ENCODE measurements around the gene GIN1. TPM values are rescaled to one million over a fixed set of nuclear protein-coding genes. Genes with fewer than 3 reads are reported as not detected.

Gene GIN1
- polyA plus RNA-seq, 1 donor from 2014 or later = 17.5 TPM

DNA sequence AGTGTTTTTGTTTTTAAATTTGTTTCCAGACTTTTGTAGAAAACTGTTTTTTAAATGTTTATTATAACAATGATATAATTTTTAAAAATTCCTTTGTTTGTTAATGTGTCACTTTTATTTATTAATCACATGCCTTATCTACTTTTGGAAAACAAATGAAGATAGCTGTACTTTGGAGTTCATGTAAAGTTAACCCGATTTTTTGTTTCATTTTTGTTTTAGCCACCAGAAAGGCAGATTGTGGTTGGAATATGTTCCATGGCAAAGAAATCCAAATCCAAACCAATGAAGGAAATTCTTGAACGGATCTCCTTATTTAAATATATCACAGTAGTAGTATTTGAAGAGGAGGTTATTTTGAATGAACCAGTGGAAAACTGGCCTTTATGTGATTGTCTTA is 13.3 kb upstream of the GIN1 start:
- Histone ChIP-seq H3K9me3 (ENCODE audit: low read length) (no peaks in the 10 kb centered on the region), H3K4me2 (ENCODE audit: low read length) (no peak overlapping the region), H3K4me3 (ENCODE audit: low read length) (no peak overlapping the region), H3K9me2 (ENCODE audit: insufficient read depth, low read length) (no peaks in the 10 kb centered on the region), H2AFZ (ENCODE audit: low read depth, low read length) (no peak overlapping the region), H3K79me2 (replicated peaks; ENCODE audit: insufficient read depth, low read length) (peaks cover 8% of the 10 kb centered on the region), H3F3A (ENCODE audit: insufficient read depth, low read length, poor library complexity, severe bottlenecking) (no peaks in the 10 kb centered on the region), H4K20me1 (ENCODE audit: insufficient read depth) (no peaks in the 10 kb centered on the region), H3K27ac (ENCODE audit: low read length) (no peak overlapping the region), H3K27me3 (ENCODE audit: insufficient read depth, low read depth, low read length) (no peaks in the 10 kb centered on the region), H3K36me3 (ENCODE audit: insufficient read depth, low read length) (no peaks in the 10 kb centered on the region), H3K9ac (ENCODE audit: low read length) (no peak overlapping the region)
- no peak for TF ChIP-seq EP300 (conservative IDR thresholded peaks at IDR 0.05; ENCODE audit: poor library complexity, severe bottlenecking)
- no peak for TF ChIP-seq TAF1 (IDR thresholded peaks at IDR 0.05; ENCODE audit: low read depth)
- TF ChIP-seq RAD21 (conservative IDR thresholded peaks at IDR 0.05) = no peak
- TF ChIP-seq POLR2AphosphoS5 (IDR thresholded peaks at IDR 0.05) = no peak
- TF ChIP-seq EZH2 (IDR thresholded peaks at IDR 0.05; ENCODE audit: borderline replicate concordance, insufficient read depth, low read length, poor library complexity, severe bottlenecking) = no peak
- TF ChIP-seq, protein P1, sequence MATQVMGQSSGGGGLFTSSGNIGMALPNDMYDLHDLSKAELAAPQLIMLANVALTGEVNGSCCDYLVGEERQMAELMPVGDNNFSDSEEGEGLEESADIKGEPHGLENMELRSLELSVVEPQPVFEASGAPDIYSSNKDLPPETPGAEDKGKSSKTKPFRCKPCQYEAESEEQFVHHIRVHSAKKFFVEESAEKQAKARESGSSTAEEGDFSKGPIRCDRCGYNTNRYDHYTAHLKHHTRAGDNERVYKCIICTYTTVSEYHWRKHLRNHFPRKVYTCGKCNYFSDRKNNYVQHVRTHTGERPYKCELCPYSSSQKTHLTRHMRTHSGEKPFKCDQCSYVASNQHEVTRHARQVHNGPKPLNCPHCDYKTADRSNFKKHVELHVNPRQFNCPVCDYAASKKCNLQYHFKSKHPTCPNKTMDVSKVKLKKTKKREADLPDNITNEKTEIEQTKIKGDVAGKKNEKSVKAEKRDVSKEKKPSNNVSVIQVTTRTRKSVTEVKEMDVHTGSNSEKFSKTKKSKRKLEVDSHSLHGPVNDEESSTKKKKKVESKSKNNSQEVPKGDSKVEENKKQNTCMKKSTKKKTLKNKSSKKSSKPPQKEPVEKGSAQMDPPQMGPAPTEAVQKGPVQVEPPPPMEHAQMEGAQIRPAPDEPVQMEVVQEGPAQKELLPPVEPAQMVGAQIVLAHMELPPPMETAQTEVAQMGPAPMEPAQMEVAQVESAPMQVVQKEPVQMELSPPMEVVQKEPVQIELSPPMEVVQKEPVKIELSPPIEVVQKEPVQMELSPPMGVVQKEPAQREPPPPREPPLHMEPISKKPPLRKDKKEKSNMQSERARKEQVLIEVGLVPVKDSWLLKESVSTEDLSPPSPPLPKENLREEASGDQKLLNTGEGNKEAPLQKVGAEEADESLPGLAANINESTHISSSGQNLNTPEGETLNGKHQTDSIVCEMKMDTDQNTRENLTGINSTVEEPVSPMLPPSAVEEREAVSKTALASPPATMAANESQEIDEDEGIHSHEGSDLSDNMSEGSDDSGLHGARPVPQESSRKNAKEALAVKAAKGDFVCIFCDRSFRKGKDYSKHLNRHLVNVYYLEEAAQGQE (IDR thresholded peaks at IDR 0.05; ENCODE audit: borderline replicate concordance) = no peak
- TF ChIP-seq MXI1 (conservative IDR thresholded peaks at IDR 0.05; ENCODE audit: poor library complexity, severe bottlenecking) = no peak
- TF ChIP-seq, protein P2, sequence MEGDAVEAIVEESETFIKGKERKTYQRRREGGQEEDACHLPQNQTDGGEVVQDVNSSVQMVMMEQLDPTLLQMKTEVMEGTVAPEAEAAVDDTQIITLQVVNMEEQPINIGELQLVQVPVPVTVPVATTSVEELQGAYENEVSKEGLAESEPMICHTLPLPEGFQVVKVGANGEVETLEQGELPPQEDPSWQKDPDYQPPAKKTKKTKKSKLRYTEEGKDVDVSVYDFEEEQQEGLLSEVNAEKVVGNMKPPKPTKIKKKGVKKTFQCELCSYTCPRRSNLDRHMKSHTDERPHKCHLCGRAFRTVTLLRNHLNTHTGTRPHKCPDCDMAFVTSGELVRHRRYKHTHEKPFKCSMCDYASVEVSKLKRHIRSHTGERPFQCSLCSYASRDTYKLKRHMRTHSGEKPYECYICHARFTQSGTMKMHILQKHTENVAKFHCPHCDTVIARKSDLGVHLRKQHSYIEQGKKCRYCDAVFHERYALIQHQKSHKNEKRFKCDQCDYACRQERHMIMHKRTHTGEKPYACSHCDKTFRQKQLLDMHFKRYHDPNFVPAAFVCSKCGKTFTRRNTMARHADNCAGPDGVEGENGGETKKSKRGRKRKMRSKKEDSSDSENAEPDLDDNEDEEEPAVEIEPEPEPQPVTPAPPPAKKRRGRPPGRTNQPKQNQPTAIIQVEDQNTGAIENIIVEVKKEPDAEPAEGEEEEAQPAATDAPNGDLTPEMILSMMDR (IDR thresholded peaks at IDR 0.05; ENCODE audit: poor library complexity, severe bottlenecking) = no peak
- TF ChIP-seq SMC3 (conservative IDR thresholded peaks at IDR 0.05; ENCODE audit: poor library complexity) = no peak

DNA sequence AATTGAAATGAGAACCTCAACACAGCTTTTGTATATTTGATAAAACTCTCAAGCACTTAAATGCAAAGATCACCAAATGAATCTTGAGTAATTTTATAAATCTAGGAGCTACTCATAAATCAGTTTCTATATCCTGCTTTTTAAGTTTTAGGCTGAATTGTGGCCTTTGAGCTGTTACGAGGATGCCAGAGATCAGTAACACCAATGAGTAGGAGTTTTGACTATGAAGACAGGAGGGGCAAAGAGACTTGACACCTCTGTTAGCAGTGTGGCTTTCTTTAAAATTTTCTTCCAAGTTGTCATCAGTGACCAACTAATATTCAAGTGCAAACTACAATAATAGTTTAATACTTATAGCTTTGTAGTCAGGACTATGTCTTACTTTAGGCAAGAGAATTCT is 12.7 kb upstream of the GIN1 start:
- Histone ChIP-seq H3K27ac (ENCODE audit: low read length) (no peak overlapping the region), H3F3A (ENCODE audit: insufficient read depth, low read length, poor library complexity, severe bottlenecking) (no peaks in the 10 kb centered on the region), H3K4me3 (ENCODE audit: low read length) (no peak overlapping the region), H2AFZ (ENCODE audit: low read depth, low read length) (no peak overlapping the region), H3K79me2 (replicated peaks; ENCODE audit: insufficient read depth, low read length) (peaks cover 12% of the 10 kb centered on the region), H3K36me3 (ENCODE audit: insufficient read depth, low read length) (no peaks in the 10 kb centered on the region), H3K9me3 (ENCODE audit: low read length) (no peaks in the 10 kb centered on the region), H4K20me1 (ENCODE audit: insufficient read depth) (no peaks in the 10 kb centered on the region), H3K9ac (ENCODE audit: low read length) (no peak overlapping the region), H3K27me3 (ENCODE audit: insufficient read depth, low read depth, low read length) (no peaks in the 10 kb centered on the region), H3K4me2 (ENCODE audit: low read length) (no peak overlapping the region), H3K9me2 (ENCODE audit: insufficient read depth, low read length) (no peaks in the 10 kb centered on the region)
- TF ChIP-seq, protein P2 (IDR thresholded peaks at IDR 0.05; ENCODE audit: poor library complexity, severe bottlenecking) = no peak
- no peak for TF ChIP-seq EZH2 (IDR thresholded peaks at IDR 0.05; ENCODE audit: borderline replicate concordance, insufficient read depth, low read length, poor library complexity, severe bottlenecking)
- no peak for TF ChIP-seq POLR2AphosphoS5 (IDR thresholded peaks at IDR 0.05)
- TF ChIP-seq RAD21 (conservative IDR thresholded peaks at IDR 0.05) = no peak
- TF ChIP-seq TAF1 (IDR thresholded peaks at IDR 0.05; ENCODE audit: low read depth) = no peak
- TF ChIP-seq SMC3 (conservative IDR thresholded peaks at IDR 0.05; ENCODE audit: poor library complexity) = no peak
- TF ChIP-seq, protein P1 (IDR thresholded peaks at IDR 0.05; ENCODE audit: borderline replicate concordance) = no peak
